AG04449 (cell line): Measurements from ENCODE around the gene LIPE.
A peak's percentile ranks its signal among the peaks of the same experiment; 100 is the strongest.

Experiments used
- CTCF ChIA-PET: fragments of 350-600 bp; formaldehyde crosslinking; extraction: SDS; loops from one replicate; lab custom pipeline; 2021; ENCODE audit warnings: antibody characterized with exemption; lab: Yijun Ruan, JAX
- POLR2A ChIA-PET: fragments of 400-600, 350-600 bp; formaldehyde crosslinking; extraction: SDS; loops from one replicate; lab custom pipeline; 2020; ENCODE audit warnings: antibody characterized with exemption, inconsistent platforms; lab: Yijun Ruan, JAX
- DNase-seq: peaks from one replicate; pipeline ENCODE4 v3.0.0-alpha.2; 2010; ENCODE audit warnings: low read depth, low spot score
- H3K4me3 ChIP-seq: 2 replicates; pipeline ENCODE4 v1.5.1; 2011; ENCODE audit warnings: low read depth, mild to moderate bottlenecking, control low read depth, low read length
- TF ChIP-seq, protein P1 (sequence below): IDR thresholded peaks from one replicate; pipeline ENCODE4 v1.5.1; 2011; ENCODE audit warnings: mild to moderate bottlenecking, moderate library complexity, low read length, control low read depth, inconsistent platforms; ENCODE audit not compliant: insufficient read depth; ENCODE audit errors: missing control alignments

Gene LIPE

DNA sequence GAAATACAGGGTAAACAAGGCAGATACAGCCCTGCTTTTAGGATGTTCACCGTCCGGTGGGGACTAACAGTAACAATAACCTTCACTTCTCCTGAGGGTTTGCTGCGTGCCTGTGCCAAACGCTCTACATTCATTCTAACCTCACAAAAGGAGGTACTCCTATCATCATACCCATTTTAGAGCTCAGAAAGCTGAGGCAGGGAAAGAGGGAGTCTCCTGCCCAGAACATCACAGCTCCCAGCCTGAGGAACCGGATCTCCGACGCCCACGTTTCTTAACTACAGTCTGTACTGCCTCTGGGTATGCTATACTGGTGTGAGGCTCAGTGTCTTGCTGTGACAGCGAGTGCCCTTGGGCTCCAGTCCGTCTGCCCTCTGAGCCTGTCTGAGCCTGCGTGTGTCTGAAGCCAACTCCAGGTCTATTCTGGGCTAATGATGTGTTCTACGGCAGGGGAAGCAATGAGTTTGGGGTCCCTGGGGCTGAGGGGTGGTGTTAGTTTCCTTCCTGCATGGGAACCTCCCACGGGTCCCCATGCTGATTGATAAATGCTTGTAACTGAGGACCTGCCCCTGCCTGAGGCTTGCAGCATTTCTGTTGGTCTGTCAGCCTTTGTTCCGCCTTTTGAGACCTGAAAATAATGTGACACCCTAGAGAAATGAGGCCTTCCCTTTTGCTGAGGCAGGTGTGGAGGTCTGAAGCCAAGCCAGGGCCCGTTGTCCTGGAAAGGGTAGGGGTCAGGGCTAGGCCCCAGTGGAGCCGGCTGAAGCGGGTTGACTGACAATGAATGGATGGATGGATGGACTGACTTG, 4.9 kb downstream of the LIPE start:
- ChIA-PET CTCF (interaction anchor here (1.0 to 2.4 kb wide), 3 partner anchors 11 to 21 kb away, joined by 4 to 8 read pairs (median 6); no protein-coding TSS in a partner anchor), POLR2A (no interaction called here)
- peak overlapping the region; percentile 74 for H3K4me3 ChIP-seq
- DNase-seq = no peak
- TF ChIP-seq, protein P1, sequence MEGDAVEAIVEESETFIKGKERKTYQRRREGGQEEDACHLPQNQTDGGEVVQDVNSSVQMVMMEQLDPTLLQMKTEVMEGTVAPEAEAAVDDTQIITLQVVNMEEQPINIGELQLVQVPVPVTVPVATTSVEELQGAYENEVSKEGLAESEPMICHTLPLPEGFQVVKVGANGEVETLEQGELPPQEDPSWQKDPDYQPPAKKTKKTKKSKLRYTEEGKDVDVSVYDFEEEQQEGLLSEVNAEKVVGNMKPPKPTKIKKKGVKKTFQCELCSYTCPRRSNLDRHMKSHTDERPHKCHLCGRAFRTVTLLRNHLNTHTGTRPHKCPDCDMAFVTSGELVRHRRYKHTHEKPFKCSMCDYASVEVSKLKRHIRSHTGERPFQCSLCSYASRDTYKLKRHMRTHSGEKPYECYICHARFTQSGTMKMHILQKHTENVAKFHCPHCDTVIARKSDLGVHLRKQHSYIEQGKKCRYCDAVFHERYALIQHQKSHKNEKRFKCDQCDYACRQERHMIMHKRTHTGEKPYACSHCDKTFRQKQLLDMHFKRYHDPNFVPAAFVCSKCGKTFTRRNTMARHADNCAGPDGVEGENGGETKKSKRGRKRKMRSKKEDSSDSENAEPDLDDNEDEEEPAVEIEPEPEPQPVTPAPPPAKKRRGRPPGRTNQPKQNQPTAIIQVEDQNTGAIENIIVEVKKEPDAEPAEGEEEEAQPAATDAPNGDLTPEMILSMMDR = no peak

DNA sequence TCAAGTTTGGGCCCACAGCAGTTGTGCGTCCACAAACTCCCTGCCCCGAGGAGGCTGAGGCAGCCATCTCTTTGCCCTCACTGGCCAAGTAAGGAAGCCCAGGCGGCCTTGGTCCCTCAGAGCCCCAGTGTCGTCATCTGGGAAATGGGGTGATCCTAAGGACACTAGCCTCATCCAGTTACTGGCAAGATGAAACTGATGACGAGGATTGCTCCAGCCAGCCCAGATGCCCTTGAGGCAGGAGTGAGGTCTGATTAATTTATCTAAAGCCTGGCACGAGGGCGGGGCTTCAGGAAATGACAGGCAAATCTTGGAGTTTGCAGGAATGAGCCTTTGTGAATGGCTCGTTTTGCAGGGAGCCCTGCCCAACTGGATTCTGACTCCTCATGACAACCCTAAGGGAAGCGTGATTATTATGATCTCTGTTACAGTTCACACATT, 5.6 kb downstream of the LIPE start:
- ChIA-PET POLR2A (no interaction called here), CTCF (interaction anchor here (1.8 kb wide), 1 partner anchor 19 kb away, joined by 4 read pairs; no protein-coding TSS in a partner anchor)
- no peak for DNase-seq
- TF ChIP-seq, protein P1 = no peak
- H3K4me3 ChIP-seq = no peak overlapping the region

DNA sequence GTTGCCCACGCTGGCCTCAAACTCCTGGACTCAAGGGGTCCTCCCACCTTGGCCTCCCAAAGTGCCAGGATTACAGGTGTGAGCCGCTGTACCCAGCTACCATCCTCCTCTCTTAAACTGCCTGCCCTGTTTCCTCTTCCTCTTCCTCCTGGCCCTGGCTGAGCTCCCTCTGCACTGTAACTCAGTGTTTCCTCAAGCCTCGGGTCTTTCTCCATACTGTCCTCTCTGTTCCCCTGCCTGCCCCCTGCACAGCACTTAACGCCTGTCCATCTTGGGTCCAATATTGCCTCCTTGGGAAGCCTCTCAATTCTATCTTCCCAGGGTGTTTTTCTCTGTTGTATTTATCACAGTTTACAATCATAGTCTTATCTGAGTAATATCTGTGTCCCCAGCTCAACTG, 6.1 kb downstream of the LIPE start:
- POLR2A ChIA-PET = no interaction called here
- CTCF ChIA-PET = interaction anchor here (0.8 to 1.9 kb wide), 5 partner anchors 13 to 206 kb away, joined by 3 to 9 read pairs (median 4); no protein-coding TSS in a partner anchor

DNA sequence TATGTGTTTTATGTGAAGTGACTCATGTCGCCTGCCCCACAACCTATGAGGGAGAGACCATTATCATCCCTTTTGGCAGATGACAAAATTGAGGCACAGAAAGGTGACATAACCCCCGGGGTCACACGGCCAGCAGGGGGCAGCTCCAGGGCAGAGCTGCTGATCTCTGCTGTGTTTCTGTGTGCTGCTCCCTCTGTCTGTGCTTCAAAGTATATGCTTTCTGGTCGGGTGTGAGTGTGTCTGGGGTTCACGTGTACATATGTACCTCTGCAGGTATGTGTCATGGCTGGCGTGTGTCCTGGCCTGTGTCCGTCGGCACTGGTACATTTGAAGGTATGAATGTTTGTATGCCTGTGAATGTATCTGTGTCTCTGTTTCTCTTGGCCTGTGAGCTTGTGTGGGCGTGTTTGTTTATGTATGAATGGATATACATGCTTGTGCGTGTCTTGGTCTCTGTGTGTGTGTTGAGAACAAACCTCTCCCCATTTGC, 7.1 kb downstream of the LIPE start:
- TF ChIP-seq, protein P1 = peak; percentile 60
- no peak for DNase-seq
- ChIA-PET POLR2A (no interaction called here), CTCF (interaction anchor here (0.6 to 2.0 kb wide), 9 partner anchors 9 to 205 kb away, joined by 3 to 9 read pairs (median 3); no protein-coding TSS in a partner anchor)
- no peak overlapping the region for H3K4me3 ChIP-seq

More for the DNA sequence above, 6.1 kb downstream of the LIPE start:
- no peak overlapping the region for H3K4me3 ChIP-seq
- DNase-seq = no peak
- TF ChIP-seq, protein P1 = no peak

DNA sequence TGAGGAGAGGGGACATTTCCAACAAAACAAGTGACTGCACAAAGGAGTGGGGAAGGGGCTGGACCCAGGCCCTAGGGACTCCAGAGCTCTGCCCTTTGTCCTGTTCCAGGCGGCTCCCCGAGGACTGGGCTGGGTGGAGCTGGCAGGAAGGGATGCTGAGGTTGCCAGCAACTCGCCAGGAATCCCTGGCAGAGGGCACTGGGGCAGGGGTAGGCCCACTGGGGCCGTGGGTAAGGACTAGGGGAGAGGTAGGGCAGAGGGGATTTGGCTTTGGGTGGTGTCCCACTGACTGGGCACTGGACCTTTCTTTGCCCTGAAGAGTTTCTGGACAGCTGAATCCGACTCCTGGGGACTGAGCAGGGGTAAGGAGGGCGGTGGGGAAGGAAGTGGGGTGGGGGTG, 7.9 kb downstream of the LIPE start:
- ChIA-PET POLR2A (no interaction called here), CTCF (interaction anchor here (0.6 to 2.0 kb wide), 4 partner anchors 8 to 23 kb away, joined by 3 to 6 read pairs (median 4); no protein-coding TSS in a partner anchor)
- no peak overlapping the region for H3K4me3 ChIP-seq
- no peak for DNase-seq
- TF ChIP-seq, protein P1 = no peak

DNA sequence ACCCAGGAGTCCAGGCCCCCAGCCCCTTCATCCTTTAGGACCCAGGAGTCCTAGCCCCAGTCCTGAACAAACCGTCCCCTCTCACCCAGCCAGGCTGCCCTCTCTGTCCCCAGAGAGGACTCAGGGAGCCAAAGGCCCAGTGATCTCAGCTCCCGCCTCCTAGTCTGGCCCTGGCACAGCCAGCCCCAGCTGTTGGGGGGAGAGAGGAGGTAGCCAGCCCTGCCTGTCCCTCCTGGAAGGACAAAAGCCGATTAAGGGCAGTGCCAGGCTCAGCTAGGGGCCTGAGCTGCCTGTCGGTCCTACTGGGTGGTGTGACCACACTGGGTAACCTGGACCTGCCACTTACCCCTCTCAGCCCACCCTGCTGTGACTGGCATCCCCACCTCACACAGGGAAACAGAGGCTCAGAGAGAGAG, 14.5 kb downstream of the LIPE start:
- DNase-seq = no peak
- no peak overlapping the region for H3K4me3 ChIP-seq
- ChIA-PET POLR2A (no interaction called here), CTCF (interaction anchor here (0.7 to 4.6 kb wide), 3 partner anchors 11 to 24 kb away, joined by 3 to 34 read pairs (median 3); no protein-coding TSS in a partner anchor)
- TF ChIP-seq, protein P1 = no peak
